H9 (cell line): ENCODE data around the gene ZSCAN5A. TPM values are rescaled to one million over a fixed set of nuclear protein-coding genes. Genes with fewer than 3 reads are reported as not detected.
"Not testable (repeated sequence)": the region's sequence is repeated elsewhere in the genome, so short reads cannot be mapped to it uniquely, and the experiment has no call there.

Source experiments
- DNase-seq: peaks from one replicate; pipeline ENCODE4 v3.0.0-alpha.2; 2017
- H2AFZ ChIP-seq: one replicate; pipeline ENCODE4 v1.6.1; 2013; ENCODE audit warnings: mild to moderate bottlenecking, low read length, control low read depth, moderate library complexity
- H2AK5ac ChIP-seq: 2 replicates; pipeline ENCODE4 v1.6.1; 2013; ENCODE audit warnings: low read length, control low read depth, mixed read lengths; ENCODE audit not compliant: insufficient read length
- H2BK120ac ChIP-seq: one replicate; pipeline ENCODE4 v1.6.1; 2013; ENCODE audit warnings: low read depth, mild to moderate bottlenecking, low read length, control low read depth, inconsistent platforms; ENCODE audit not compliant: poor library complexity, severe bottlenecking
- H2BK12ac ChIP-seq: 2 replicates; pipeline ENCODE4 v1.6.1; 2013; ENCODE audit warnings: low read length, control low read depth, mixed read lengths, low read depth; ENCODE audit not compliant: insufficient read length
- H2BK15ac ChIP-seq: 2 replicates; pipeline ENCODE4 v1.6.1; 2013; ENCODE audit warnings: low read depth, low read length, control low read depth
- H2BK20ac ChIP-seq: one replicate; pipeline ENCODE4 v1.6.1; 2013; ENCODE audit warnings: low read depth, mild to moderate bottlenecking, low read length, control low read depth, inconsistent platforms; ENCODE audit not compliant: poor library complexity, severe bottlenecking
- H2BK5ac ChIP-seq: 2 replicates; pipeline ENCODE4 v1.6.1; 2013; ENCODE audit warnings: low read length, control low read depth, mixed read lengths; ENCODE audit not compliant: insufficient read length
- H3K14ac ChIP-seq: 2 replicates; pipeline ENCODE4 v1.6.1; 2013; ENCODE audit warnings: low read length, control low read depth; ENCODE audit not compliant: insufficient read depth
- H3K18ac ChIP-seq: 2 replicates; pipeline ENCODE4 v1.6.1; 2013; ENCODE audit warnings: low read depth, mild to moderate bottlenecking, mixed read lengths, low read length, control low read depth; ENCODE audit not compliant: insufficient read length
- H3K23ac ChIP-seq: 2 replicates; pipeline ENCODE4 v1.6.1; 2013; ENCODE audit warnings: low read length, control low read depth, mixed read lengths, low read depth; ENCODE audit not compliant: insufficient read length
- H3K23me2 ChIP-seq: 2 replicates; pipeline ENCODE4 v1.6.1; 2013; ENCODE audit warnings: low read depth, mild to moderate bottlenecking, mixed read lengths, low read length, control low read depth; ENCODE audit not compliant: insufficient read length, poor library complexity, severe bottlenecking
- H3K27ac ChIP-seq: 2 replicates; pipeline ENCODE4 v1.5.1; 2013; ENCODE audit warnings: low read length, control low read depth, mixed read lengths, low read depth; ENCODE audit not compliant: insufficient read length
- H3K27me3 ChIP-seq: 2 replicates; pipeline ENCODE4 v1.6.1; 2013; ENCODE audit warnings: low read length, control low read depth, inconsistent platforms; ENCODE audit not compliant: insufficient read depth
- H3K4ac ChIP-seq: 2 replicates; pipeline ENCODE4 v1.6.1; 2013; ENCODE audit warnings: low read depth, mild to moderate bottlenecking, control low read depth, inconsistent platforms, low read length, moderate library complexity
- H3K4me1 ChIP-seq: 2 replicates; pipeline ENCODE4 v1.6.1; 2013; ENCODE audit warnings: low read length, control low read depth, inconsistent platforms; ENCODE audit not compliant: insufficient read depth
- H3K4me2 ChIP-seq: 2 replicates; pipeline ENCODE4 v1.6.1; 2013; ENCODE audit warnings: low read length, control low read depth, mixed read lengths; ENCODE audit not compliant: insufficient read length, insufficient read depth
- H3K56ac ChIP-seq: 2 replicates; pipeline ENCODE4 v1.6.1; 2013; ENCODE audit warnings: low read depth, mild to moderate bottlenecking, mixed read lengths, low read length, control low read depth; ENCODE audit not compliant: insufficient read length
- H3K79me1 ChIP-seq: 2 replicates; pipeline ENCODE4 v1.6.1; 2013; ENCODE audit warnings: low read depth, mild to moderate bottlenecking, moderate library complexity, low read length, control low read depth, inconsistent platforms; ENCODE audit not compliant: insufficient read depth, poor library complexity, severe bottlenecking
- H3K79me2 ChIP-seq: 2 replicates; pipeline ENCODE4 v1.6.1; 2013; ENCODE audit warnings: low read length, control low read depth, inconsistent platforms; ENCODE audit not compliant: insufficient read depth
- H3K9ac ChIP-seq: 2 replicates; pipeline ENCODE4 v1.6.1; 2013; ENCODE audit warnings: low read length, control low read depth, mixed read lengths; ENCODE audit not compliant: insufficient read length; ENCODE audit errors: extremely low read depth
- H3K9me3 ChIP-seq: one replicate; pipeline ENCODE4 v1.6.1; 2013; ENCODE audit warnings: low read depth, low read length, inconsistent platforms; ENCODE audit not compliant: control insufficient read depth
- H3T11ph ChIP-seq: one replicate; pipeline ENCODE4 v1.6.1; 2013; ENCODE audit warnings: mild to moderate bottlenecking, low read length, control low read depth, inconsistent platforms
- H4K20me1 ChIP-seq: one replicate; pipeline ENCODE4 v1.6.1; 2013; ENCODE audit not compliant: control insufficient read depth, insufficient read length, insufficient read depth
- H4K5ac ChIP-seq: 2 replicates; pipeline ENCODE4 v1.6.1; 2013; ENCODE audit warnings: low read depth, mild to moderate bottlenecking, mixed read lengths, low read length, control low read depth; ENCODE audit not compliant: insufficient read length
- H4K8ac ChIP-seq: replicated peaks from 2 replicates; pipeline ENCODE4 v1.6.1; 2013; ENCODE audit warnings: low read length, control low read depth, mixed read lengths, low read depth; ENCODE audit not compliant: insufficient read length
- H4K91ac ChIP-seq: 2 replicates; pipeline ENCODE4 v1.6.1; 2013; ENCODE audit warnings: low read depth, mild to moderate bottlenecking, moderate library complexity, mixed read lengths, low read length, control low read depth; ENCODE audit not compliant: insufficient read length
- H3K27ac Mint-ChIP-seq, 3 experiments: 2 replicates in 2 of 3; 3 replicates in 1 of 3; pipeline ENCODE4 v1.8.0; 2020 to 2021; ENCODE audit warnings: mixed read lengths in 3 of 3, mild to moderate bottlenecking in 1 of 3, moderate library complexity in 1 of 3
- H3K27me3 Mint-ChIP-seq: 2 replicates; pipeline ENCODE4 v1.8.0; 2021; ENCODE audit warnings: low read depth, mild to moderate bottlenecking, moderate library complexity, mixed read lengths
- H3K36me3 Mint-ChIP-seq, 3 experiments: 2 replicates in 2 of 3; 3 replicates in 1 of 3; pipeline ENCODE4 v1.8.0; 2020 to 2021; ENCODE audit warnings: low read depth in 3 of 3, mixed read lengths in 3 of 3; ENCODE audit not compliant: insufficient read depth in 1 of 3
- H3K4me1 Mint-ChIP-seq, 2 experiments: 2 replicates each; pipeline ENCODE4 v1.8.0; 2020; ENCODE audit warnings: mixed read lengths in 2 of 2
- H3K4me3 Mint-ChIP-seq, 2 experiments: 2 replicates in 1 of 2; 3 replicates in 1 of 2; pipeline ENCODE4 v1.8.0; 2020 to 2021; ENCODE audit warnings: mild to moderate bottlenecking in 2 of 2, mixed read lengths in 2 of 2, moderate library complexity in 1 of 2
- H3K9me3 Mint-ChIP-seq, 2 experiments: 2 replicates in 1 of 2; 3 replicates in 1 of 2; pipeline ENCODE4 v1.8.0; 2020; ENCODE audit warnings: mild to moderate bottlenecking in 2 of 2, mixed read lengths in 2 of 2, moderate library complexity in 1 of 2
- CTCF ChIP-seq: fragments of 200-600 bp; sonication (generic); conservative IDR thresholded peaks from 3 replicates; pipeline ENCODE4 v1.8.0; 2021; ENCODE audit warnings: antibody characterized with exemption, mild to moderate bottlenecking
- WGBS: extraction: QIAGEN DNeasy Blood & Tissue Kit; methylation state at CpG from one replicate; pipeline ENCODE4 v1.1.7; 2013; ENCODE audit warnings: missing lambda C conversion rate, low lambda C conversion rate, mixed read lengths; ENCODE audit not compliant: insufficient read length; ENCODE audit errors: extremely low coverage; 5-methylcytosine and 5-hydroxymethylcytosine counted together
- total RNA-seq: library from RNA; stranded (reverse); gene quantifications from 2 replicates; pipeline ENCODE4 v1.2.1, GENCODE V29; 2021

Gene ZSCAN5A
- total RNA-seq, 1 experiment from 2014 or later = 12.5 TPM

- Histone ChIP-seq H4K5ac (no peak overlapping the region), H4K91ac (no peak overlapping the region), H3K4ac (no peak overlapping the region), H3K9ac (no peak overlapping the region), H3K4me1 (no peaks in the 10 kb centered on the region; the same call in 1 of the 2 replicates), H2BK5ac (no peak overlapping the region), H3K27ac (no peak overlapping the region), H3K23ac (no peak overlapping the region), H2AK5ac (no peak overlapping the region), H3K14ac (no peak overlapping the region), H4K8ac (no peak overlapping the region), H2AFZ (no peak overlapping the region), H3K56ac (no peak overlapping the region), H3K9me3 (no peaks in the 10 kb centered on the region), H3K79me2 (no peaks in the 10 kb centered on the region), H3K4me2 (no peak overlapping the region), H2BK120ac (no peak overlapping the region), H3K27me3 (no peaks in the 10 kb centered on the region), H3K18ac (no peak overlapping the region), H3T11ph (no peak overlapping the region), H2BK12ac (no peak overlapping the region), H4K20me1 (no peaks in the 10 kb centered on the region), H3K23me2 (no peaks in the 10 kb centered on the region), H2BK20ac (no peak overlapping the region), H3K79me1 (no peaks in the 10 kb centered on the region), H2BK15ac (no peak overlapping the region)
- DNase-seq = no peak
- Mint-ChIP-seq H3K9me3 (peaks cover 7 to 62% of the 10 kb centered on the region in 2 experiments; a peak in 4 of 5 replicates), H3K4me3 (no peak overlapping the region), H3K27ac (no peak overlapping the region), H3K36me3 (peaks cover 0 to 2% (median 0%) of the 10 kb centered on the region in 3 experiments; a peak in 1 of 7 replicates), H3K27me3 (peaks cover 15% of the 10 kb centered on the region), H3K4me1 (0 out of 4 replicates have a peak, but pooled peaks cover under 1% of the 10 kb centered on the region in 2 experiments)
- TF ChIP-seq CTCF = peak; percentile 28; the same call in 1 of the 3 replicates
- no CpG with 5 or more reads among the region's 4 CpGs for WGBS
Observed at GRCh38 chr19:56211718-56212117, 102.9 kb downstream of the ZSCAN5A start.

GRCh38 chr19:56210036-56210435 is 104.6 kb downstream of the ZSCAN5A start:
- H3K14ac ChIP-seq, H3K23ac ChIP-seq, H2BK5ac ChIP-seq, H3K23me2 ChIP-seq, H3K4me1 ChIP-seq, H4K20me1 ChIP-seq, H3K27ac ChIP-seq, H3K4me2 ChIP-seq, H3K79me2 ChIP-seq, H4K5ac ChIP-seq, H2BK15ac ChIP-seq, H2BK120ac ChIP-seq, H3K4me1 Mint-ChIP-seq, H3T11ph ChIP-seq, H3K18ac ChIP-seq, H3K79me1 ChIP-seq, H3K27ac Mint-ChIP-seq, H3K4ac ChIP-seq, H4K8ac ChIP-seq, H2BK12ac ChIP-seq, H3K9ac ChIP-seq, H3K56ac ChIP-seq, H3K27me3 ChIP-seq, H3K36me3 Mint-ChIP-seq, H3K4me3 Mint-ChIP-seq, H2AFZ ChIP-seq, H2BK20ac ChIP-seq, H3K9me3 ChIP-seq, H4K91ac ChIP-seq, H2AK5ac ChIP-seq, DNase-seq: not testable (repeated sequence)
- no CpG with 5 or more reads among the region's 9 CpGs for WGBS
- Mint-ChIP-seq H3K9me3 (peaks cover 7 to 64% of the 10 kb centered on the region in 2 experiments; a peak in 4 of 5 replicates), H3K27me3 (peaks cover 24% of the 10 kb centered on the region)
